Thymus (tissue), 11 donors: Measurements from ENCODE around the gene DPP10. TPM values are rescaled to one million over a fixed set of nuclear protein-coding genes. Genes with fewer than 3 reads are reported as not detected.

Experiments used
- DNase-seq, 9 donors: peaks; one replicate each; pipeline ENCODE4 v3.0.0-alpha.2; 2013; ENCODE audit warnings: low spot score in 9 of 9, low read depth in 6 of 9, missing footprints in 1 of 9
- H3K27ac ChIP-seq, 2 donors: one replicate each; pipeline ENCODE4 v1.5.1; 2013; ENCODE audit warnings: control low read depth in 1 of 2, low read depth in 1 of 2, low read length in 1 of 2, mild to moderate bottlenecking in 1 of 2, moderate library complexity in 1 of 2
- H3K27me3 ChIP-seq, 2 donors: one replicate each; pipeline ENCODE4 v1.5.1; 2013; ENCODE audit warnings: low read length in 1 of 2; ENCODE audit not compliant: control insufficient read depth in 2 of 2, insufficient read depth in 1 of 2
- H3K36me3 ChIP-seq, 2 donors: one replicate each; pipeline ENCODE4 v1.5.1; 2013; ENCODE audit warnings: low read length in 1 of 2, mild to moderate bottlenecking in 1 of 2, moderate library complexity in 1 of 2; ENCODE audit not compliant: control insufficient read depth in 2 of 2, insufficient read depth in 2 of 2
- H3K4me1 ChIP-seq, 2 donors: one replicate each; pipeline ENCODE4 v1.5.1; 2013; ENCODE audit warnings: low read length in 2 of 2; ENCODE audit not compliant: control insufficient read depth in 2 of 2, insufficient read depth in 2 of 2
- H3K4me3 ChIP-seq, 2 donors: one replicate each; pipeline ENCODE4 v1.5.1; 2013; ENCODE audit warnings: low read length in 2 of 2, control low read depth in 1 of 2, mild to moderate bottlenecking in 1 of 2
- H3K9me3 ChIP-seq, 2 donors: one replicate each; pipeline ENCODE4 v1.5.1; 2013; ENCODE audit warnings: low read length in 1 of 2, mild to moderate bottlenecking in 1 of 2; ENCODE audit not compliant: control insufficient read depth in 2 of 2, insufficient read depth in 1 of 2
- WGBS: extraction: QIAGEN DNeasy Blood & Tissue Kit; methylation state at CpG from one replicate; pipeline ENCODE4 v1.1.7; 2013; 5-methylcytosine and 5-hydroxymethylcytosine counted together
- polyA plus RNA-seq: library from polyadenylated mRNA; stranded (reverse); fragments of 200-250 nt; gene quantifications from one replicate; pipeline ENCODE4 v1.2.3, GENCODE V29; 2013
- total RNA-seq: library from RNA; stranded (reverse); fragments of 120-200 nt; gene quantifications from one replicate; pipeline ENCODE4 v1.2.4, GENCODE V29; 2013
- donor health status: healthy.

Gene DPP10
- total and polyA plus RNA-seq, 2 donors = 0.02 to 0.14 TPM

DNA sequence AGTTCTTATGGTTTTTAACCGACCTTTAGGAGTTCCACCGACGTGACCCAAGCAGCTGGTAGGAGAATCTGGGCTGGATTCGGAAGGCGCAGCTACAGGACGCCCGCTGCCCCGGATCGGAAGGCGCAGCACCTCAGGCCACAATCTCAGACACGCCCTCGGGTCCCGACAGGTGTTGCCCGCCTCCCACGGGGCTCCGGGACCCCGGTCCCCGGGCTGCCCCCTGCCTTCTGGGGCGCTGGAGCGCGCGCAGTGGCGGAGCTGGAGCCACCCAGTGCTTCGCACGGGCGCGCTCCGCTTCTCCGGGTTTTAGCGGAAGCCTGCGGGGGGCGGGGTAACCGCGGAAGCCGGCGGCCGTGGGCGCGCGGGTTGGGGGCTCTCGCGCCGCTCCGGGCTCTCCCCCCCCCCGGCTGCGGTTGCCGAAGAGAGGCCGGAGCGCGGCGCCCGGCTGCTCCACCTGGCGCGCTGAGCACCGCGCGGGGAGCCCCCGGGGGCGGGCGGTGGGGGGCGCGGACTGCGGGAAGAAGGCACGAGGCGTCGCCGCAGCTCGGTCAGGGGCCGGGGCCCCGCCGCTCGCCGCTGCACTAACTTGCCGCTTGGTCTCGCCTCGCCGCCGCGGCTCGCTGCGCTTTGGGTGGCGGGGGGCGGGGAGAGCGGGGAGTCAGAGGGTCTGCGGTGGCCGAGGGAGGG is 718.8 kb downstream of the DPP10 start:
- H3K36me3 ChIP-seq = no peaks in the 10 kb centered on the region
- H3K4me3 ChIP-seq = peak overlapping the region in 1 of 2 donors; percentile 38
- peaks cover 31 to 35% of the 10 kb centered on the region in 2 donors for H3K27me3 ChIP-seq
- peaks cover 4 to 5% of the 10 kb centered on the region in 2 donors for H3K9me3 ChIP-seq
- peaks cover 0 to 2% of the 10 kb centered on the region in 2 donors for H3K4me1 ChIP-seq
- DNase-seq = peak in 7 of 9 donors; percentile 6 to 46 (median 28)
- WGBS = 3% methylated on average over 86 of the region's 86 CpGs
- no peak overlapping the region for H3K27ac ChIP-seq

DNA sequence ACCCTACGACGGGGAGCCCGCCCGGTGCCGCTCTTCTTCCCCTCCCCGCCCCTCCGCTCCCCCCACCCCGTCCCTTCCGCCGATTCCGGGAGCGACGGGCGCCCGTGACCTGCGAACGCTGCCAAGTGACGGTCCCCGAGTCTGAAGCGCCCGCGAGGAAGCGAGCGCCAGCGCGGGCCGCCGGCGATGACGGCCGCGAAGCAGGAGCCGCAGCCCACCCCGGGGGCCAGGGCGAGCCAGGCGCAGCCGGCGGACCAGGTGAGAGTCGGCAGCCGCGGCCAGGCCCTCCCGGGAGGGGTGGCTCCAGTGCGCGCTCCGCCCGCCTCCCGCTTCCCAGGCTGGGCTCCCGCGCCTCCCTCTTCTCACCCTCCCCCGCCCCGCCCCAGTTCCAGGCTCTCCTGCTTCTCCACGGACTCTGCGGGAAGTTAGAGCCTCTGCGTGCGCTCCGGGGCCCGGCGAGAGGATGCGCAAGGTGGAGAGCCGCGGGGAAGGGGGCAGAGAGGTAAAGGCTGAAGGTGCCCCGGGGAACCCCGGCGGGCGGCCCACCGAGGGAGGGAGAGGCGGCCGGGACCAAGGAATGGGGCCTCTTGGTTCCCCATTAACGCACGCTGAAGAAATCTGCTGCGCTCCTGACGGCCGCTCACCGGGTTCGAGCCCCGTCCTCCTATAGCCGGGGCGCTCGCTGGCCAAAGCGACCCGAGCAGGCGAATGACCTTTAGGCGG is 719.5 kb downstream of the DPP10 start:
- H3K27me3 ChIP-seq = peaks cover 31 to 35% of the 10 kb centered on the region in 2 donors
- no peaks in the 10 kb centered on the region for H3K36me3 ChIP-seq
- H3K4me3 ChIP-seq = peak overlapping the region in 1 of 2 donors; percentile 38
- WGBS = 3% methylated on average over 82 of the region's 83 CpGs
- peaks cover 0 to 2% of the 10 kb centered on the region in 2 donors for H3K4me1 ChIP-seq
- H3K9me3 ChIP-seq = peaks cover 4 to 5% of the 10 kb centered on the region in 2 donors
- no peak overlapping the region for H3K27ac ChIP-seq
- DNase-seq = peak in 1 of 9 donors; percentile 2

DNA sequence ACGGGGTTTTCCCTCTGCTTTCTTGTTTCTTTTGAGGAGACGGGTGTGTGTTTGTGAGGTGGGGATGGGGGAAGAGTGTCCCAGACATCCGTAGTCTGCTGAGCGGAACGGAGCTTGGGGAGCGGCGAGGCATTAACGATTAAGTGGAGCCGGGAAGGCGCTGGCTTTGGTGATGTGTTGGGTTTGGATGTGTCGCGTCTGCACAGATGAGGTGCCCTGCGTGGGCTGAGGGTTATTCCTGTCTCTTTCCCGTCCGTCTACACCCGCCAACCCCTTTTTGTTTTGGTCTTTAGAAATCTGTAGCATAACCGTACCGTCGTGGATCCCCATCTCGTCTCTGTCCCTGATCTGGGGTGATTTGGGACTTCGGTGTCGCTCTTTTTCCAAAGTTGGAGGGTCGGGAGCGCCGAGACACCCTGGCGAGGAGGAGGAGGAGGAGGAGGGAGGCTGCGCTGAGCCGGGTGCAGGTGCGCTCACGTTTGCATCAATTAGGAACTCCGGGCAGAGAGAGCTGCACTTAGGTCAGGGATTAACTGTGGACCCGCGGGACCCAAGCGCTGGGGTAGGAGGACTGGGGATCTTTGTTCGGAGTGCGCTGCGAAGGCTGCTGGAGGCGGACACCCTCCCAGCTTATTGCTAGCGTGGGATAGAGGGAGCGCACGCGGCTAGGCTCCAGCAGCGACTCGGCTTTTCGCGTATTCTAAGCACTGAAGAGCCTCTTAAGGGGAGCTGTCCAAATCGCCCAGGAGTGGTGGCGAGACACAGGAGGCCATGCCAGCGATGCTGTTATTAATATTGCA is 720.3 kb downstream of the DPP10 start:
- H3K27me3 ChIP-seq = peaks cover 31 to 35% of the 10 kb centered on the region in 2 donors
- no peak overlapping the region for H3K27ac ChIP-seq
- H3K9me3 ChIP-seq = peaks cover 4 to 5% of the 10 kb centered on the region in 2 donors
- peaks cover 0 to 2% of the 10 kb centered on the region in 2 donors for H3K4me1 ChIP-seq
- no peak overlapping the region for H3K4me3 ChIP-seq
- no peaks in the 10 kb centered on the region for H3K36me3 ChIP-seq
- peak in 1 of 9 donors; percentile 2 for DNase-seq
- 8% methylated on average over 49 of the region's 49 CpGs for WGBS

GRCh38 chr2:115163572-115163971 is 721.1 kb downstream of the DPP10 start:
- 51% methylated on average over 6 of the region's 6 CpGs for WGBS
- H3K4me3 ChIP-seq = no peak overlapping the region
- H3K27me3 ChIP-seq = peaks cover 31 to 35% of the 10 kb centered on the region in 2 donors

GRCh38 chr2:115165529-115166109 is 723.2 kb downstream of the DPP10 start:
- no peak overlapping the region for H3K27ac ChIP-seq
- peaks cover 0 to 2% of the 10 kb centered on the region in 2 donors for H3K4me1 ChIP-seq
- no peaks in the 10 kb centered on the region for H3K36me3 ChIP-seq
- DNase-seq = peak in 1 of 9 donors; percentile 5
- 48% methylated on average over 6 of the region's 6 CpGs for WGBS
- peaks cover 3 to 4% of the 10 kb centered on the region in 2 donors for H3K9me3 ChIP-seq
- H3K4me3 ChIP-seq = no peak overlapping the region
- H3K27me3 ChIP-seq = peaks cover 26 to 32% of the 10 kb centered on the region in 2 donors

More at GRCh38 chr2:115163572-115163971, 721.1 kb downstream of the DPP10 start:
- no peak for DNase-seq
- H3K9me3 ChIP-seq = peaks cover 4 to 5% of the 10 kb centered on the region in 2 donors
- H3K27ac ChIP-seq = no peak overlapping the region
- no peaks in the 10 kb centered on the region for H3K36me3 ChIP-seq
- H3K4me1 ChIP-seq = peaks cover 0 to 2% of the 10 kb centered on the region in 2 donors

GRCh38 chr2:115168457-115168856 is 726.0 kb downstream of the DPP10 start:
- Histone ChIP-seq H3K27me3 (peaks cover 3 to 6% of the 10 kb centered on the region in 2 donors), H3K4me3 (no peak overlapping the region), H3K9me3 (no peaks in the 10 kb centered on the region), H3K36me3 (no peaks in the 10 kb centered on the region), H3K4me1 (no peaks in the 10 kb centered on the region), H3K27ac (no peak overlapping the region)
- 80% methylated on average over 3 of the region's 3 CpGs for WGBS
- no peak for DNase-seq

DNA sequence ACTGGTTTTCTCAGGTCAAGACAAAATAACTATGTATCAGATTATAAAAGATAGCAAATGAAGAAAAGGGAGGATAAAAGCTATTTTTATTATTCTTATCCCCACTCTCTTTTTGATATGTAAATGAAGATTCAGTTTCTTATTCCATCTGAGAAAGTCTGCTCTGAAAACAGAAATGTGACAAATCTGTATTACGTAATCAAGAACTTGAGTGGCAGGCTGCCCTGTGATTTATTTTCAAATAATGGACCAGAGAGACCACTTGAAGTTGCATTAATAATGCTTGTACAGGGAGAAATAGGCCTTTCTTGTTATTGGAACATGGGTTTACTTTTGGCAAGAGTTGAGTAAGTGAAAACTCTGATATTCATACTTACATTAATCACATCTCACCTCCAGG is 727.4 kb downstream of the DPP10 start:
- no peaks in the 10 kb centered on the region for H3K4me1 ChIP-seq
- H3K9me3 ChIP-seq = no peaks in the 10 kb centered on the region
- H3K4me3 ChIP-seq = no peak overlapping the region
- no peak for DNase-seq
- H3K27ac ChIP-seq = no peak overlapping the region
- WGBS = 96% methylated on average over 1 of the region's 1 CpG
- no peaks in the 10 kb centered on the region for H3K27me3 ChIP-seq
- H3K36me3 ChIP-seq = no peaks in the 10 kb centered on the region

- Histone ChIP-seq H3K9me3 (no peaks in the 10 kb centered on the region), H3K27me3 (no peaks in the 10 kb centered on the region), H3K4me1 (no peaks in the 10 kb centered on the region), H3K4me3 (no peak overlapping the region), H3K27ac (no peak overlapping the region), H3K36me3 (no peaks in the 10 kb centered on the region)
- DNase-seq = no peak
- 94% methylated on average over 2 of the region's 2 CpGs for WGBS
These were observed 729.3 kb downstream of the DPP10 start for GRCh38 chr2:115171751-115172150.
